ENCODE results near the gene FHIP1B.

- TF ChIP-seq EZH2 (IDR thresholded peaks at IDR 0.05; ENCODE audit: insufficient read depth, poor library complexity, severe bottlenecking) = no peak
- TF ChIP-seq EZH2phosphoT487 (IDR thresholded peaks at IDR 0.05; ENCODE audit: insufficient read depth, low read depth) = no peak
Observed at GRCh38 chr11:6206456-6207180, 27.8 kb downstream of the FHIP1B start.
